Activated T-cell treated with anti-CD3 and anti-CD28 coated beads for 24 hours (primary cell): ENCODE data around the gene GALNT13.

ENCODE experiments used
- DNase-seq: peaks from one replicate; pipeline ENCODE4 v3.0.0-alpha.2; 2020; ENCODE audit warnings: low read depth

Gene GALNT13

GRCh38 chr2:154306266-154306970, 434.7 kb downstream of the GALNT13 start:
- no peak for DNase-seq

GRCh38 chr2:154307007-154307406, 435.3 kb downstream of the GALNT13 start:
- DNase-seq: no peak

DNA sequence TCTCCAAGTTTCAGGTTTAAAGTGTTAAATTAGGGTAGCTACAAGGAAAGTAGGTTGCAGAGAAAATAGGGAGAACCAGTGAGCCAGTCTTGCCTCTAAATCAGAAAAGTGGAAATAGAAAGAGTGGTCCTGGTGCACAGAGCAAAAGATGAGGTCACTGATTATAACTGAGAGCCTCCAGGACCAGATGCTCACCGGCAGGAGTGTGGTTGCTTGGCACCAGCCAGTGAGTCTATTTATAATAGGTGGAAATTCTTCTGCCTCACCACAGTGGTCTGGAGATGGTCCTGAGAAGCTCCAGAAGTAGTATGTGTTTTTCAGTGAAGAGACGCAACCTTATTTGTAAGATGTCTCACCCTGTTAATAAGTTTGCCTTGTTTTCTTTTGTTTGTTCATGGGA, 452.9 kb downstream of the GALNT13 start:
- no peak for DNase-seq

- no peak for DNase-seq
Observed at GRCh38 chr2:154329510-154329909, 457.8 kb downstream of the GALNT13 start.

GRCh38 chr2:154331784-154332183, 460.1 kb downstream of the GALNT13 start:
- DNase-seq: no peak

DNA sequence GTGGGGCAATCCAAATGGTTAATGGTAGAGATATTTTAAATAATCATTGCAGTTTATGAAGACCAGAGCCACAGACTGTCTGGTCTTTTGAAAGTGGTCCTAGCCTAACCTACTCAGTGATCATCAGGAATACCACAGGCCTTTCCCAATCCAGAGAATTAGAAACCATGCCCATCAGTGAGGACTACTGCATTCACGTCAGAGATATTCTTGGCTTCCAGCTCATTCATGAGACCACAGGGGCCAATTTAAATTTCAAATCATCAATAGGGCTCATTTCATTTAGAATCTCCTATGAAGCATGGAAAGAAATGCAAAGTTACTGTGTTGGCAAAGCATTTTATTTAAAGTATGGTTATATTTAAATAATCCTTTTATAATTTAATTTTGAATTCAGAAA, 464.5 kb downstream of the GALNT13 start:
- no peak for DNase-seq

DNA sequence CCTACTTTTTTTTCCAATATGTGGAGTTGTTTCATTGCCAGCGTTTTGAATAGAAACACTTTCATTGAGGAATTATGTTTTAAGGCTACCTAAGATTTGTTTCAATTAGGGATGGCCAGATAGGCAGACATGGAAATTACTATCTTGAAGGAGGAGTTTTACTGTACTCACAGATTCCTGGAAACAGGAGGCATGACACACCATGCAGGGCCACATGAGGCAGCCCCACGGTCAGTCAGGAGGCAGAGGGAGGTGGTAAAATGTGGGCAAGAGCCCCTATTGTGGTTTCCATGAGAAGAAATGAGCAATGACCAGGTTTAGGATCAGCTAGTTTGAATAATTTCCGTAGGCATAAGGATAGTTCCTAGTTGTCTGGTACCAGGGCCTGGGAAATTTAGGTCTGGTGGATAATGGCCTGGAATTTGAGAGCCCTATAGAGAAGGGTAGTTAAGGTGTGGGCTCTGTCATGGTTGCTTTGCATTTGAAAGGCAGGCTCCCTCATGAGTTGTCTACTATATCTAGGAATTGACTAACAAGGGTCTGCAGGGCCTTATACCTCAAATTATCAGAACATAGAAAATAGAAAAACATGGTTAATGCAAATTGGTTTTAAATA, 466.7 kb downstream of the GALNT13 start:
- no peak for DNase-seq

GRCh38 chr2:154343282-154343681, 471.6 kb downstream of the GALNT13 start:
- DNase-seq: no peak

DNA sequence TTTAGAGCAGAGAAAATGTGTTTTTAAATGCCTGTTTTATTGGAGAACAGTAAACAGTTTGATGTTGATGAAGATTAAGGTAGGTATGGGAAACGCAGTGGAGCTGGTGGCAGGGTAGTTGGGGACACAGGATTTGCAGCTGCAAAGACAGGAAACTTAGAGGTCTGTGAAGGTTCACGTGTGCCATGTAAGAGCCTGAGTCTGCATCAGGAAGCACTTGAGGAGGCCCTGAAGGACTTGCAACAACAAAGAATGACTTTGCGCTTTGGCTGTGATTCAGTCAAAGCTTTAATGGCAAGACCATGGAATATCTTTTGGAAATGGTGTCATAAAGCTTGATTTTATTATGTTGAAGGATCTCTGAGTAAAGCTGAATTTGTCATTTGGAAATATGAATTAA, 479.2 kb downstream of the GALNT13 start:
- no peak for DNase-seq

DNA sequence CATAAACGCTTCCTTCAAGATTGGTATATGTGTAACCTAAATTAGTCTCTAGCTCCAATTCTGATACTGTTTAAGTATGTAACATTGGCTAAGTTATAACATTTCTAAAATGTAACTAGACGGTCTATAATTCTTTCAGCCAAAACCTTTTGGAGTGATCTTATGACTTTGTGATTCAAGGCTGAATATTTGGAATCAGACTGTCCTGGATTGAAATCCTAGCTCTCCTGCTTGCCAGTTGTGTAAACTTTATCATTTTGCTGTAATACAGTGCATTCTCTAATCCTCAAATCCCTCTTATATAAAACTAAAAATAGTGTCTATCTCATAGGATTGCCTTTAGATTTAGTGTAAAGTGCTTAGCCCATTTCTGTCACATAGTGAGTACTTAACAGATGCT, 489.6 kb downstream of the GALNT13 start:
- DNase-seq: no peak

- no peak for DNase-seq
Observed at GRCh38 chr2:154368153-154368552, 496.4 kb downstream of the GALNT13 start.

- no peak for DNase-seq
Observed at GRCh38 chr2:154370873-154371272, 499.2 kb downstream of the GALNT13 start.

DNA sequence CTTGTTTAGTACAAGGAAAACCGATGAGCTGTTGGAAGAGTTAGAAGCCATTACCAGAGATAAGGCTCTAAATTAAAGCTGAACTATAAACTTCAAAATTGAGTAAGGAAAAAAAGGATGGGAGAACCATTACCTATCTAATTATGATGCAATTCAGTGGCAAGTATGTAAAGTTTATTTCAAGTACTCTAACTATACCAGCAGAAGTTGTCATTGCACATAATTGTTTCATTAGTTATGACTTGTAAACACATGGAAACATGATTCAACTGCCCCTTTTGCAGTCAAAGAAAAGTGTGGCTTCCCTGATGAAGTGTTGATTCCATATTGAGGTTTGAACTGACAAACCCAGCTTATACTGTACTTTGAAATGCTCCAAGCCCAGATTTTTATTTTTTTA, 502.7 kb downstream of the GALNT13 start:
- no peak for DNase-seq

- DNase-seq: no peak
Observed at GRCh38 chr2:154375579-154375931, 503.8 kb downstream of the GALNT13 start.

DNA sequence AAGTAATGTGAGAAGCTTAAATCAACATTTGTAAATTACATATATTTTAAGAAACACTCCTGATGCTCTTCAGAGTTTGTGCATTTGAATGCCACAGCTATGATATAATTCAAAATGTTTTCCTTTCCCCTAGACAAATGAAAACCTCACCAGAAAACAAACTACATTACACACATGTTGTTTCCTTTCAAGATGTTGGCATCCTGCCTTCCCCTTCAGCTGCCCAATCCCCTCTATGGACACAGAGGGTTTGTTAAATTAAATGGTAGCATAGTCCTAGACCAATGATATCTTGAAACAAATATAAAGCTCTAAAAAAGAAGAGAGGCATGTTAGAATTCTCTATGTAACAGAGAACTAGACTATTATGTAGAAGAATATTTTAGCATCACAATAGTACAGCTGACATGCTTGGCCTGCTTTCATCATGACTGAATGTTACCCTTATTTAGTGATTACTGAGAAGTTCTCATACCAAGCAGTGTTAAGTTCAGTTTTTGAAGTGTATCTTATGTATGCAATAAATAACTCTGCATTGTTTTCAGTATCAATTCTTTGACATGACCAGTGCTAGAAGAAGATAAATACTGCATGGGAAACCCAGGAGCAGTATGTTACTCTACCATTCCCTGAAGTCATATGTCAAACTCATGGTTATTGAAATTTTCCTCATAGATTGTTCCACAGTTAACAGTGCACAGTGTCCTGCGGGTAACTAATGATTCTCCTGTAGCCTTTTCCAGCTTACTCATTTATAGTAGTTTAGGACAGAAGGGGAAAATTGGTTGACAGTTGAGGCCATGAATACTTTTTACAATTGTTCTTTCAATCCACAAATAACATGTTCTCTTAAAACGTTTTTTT, 510.4 kb downstream of the GALNT13 start:
- no peak for DNase-seq

GRCh38 chr2:154386186-154386585, 514.5 kb downstream of the GALNT13 start:
- DNase-seq: no peak

- no peak for DNase-seq
Observed at GRCh38 chr2:154391051-154391450, 519.3 kb downstream of the GALNT13 start.

DNA sequence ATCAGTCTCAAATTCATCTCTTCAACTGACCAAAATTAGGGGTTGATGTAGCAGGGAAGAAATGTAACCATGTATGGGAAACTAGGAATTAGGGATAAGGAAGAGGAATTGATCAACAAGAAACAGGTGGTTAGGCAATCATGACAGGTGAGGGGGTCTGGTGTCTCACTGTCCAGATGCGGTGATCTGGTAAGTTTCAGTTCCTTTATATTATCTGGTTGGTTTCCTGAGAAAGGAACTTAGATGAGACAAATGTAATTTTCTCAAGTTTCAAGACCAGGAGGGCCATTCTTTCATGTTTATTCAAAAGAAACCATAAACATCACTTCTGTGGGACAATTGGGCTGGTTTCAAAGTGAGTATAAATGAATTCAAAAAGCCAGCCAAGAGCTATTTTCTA, 520.5 kb downstream of the GALNT13 start:
- DNase-seq: no peak

GRCh38 chr2:154394600-154394999, 522.9 kb downstream of the GALNT13 start:
- no peak for DNase-seq

- DNase-seq: no peak
Observed at GRCh38 chr2:154400563-154401290, 529.0 kb downstream of the GALNT13 start.

- no peak for DNase-seq
Observed at GRCh38 chr2:154402213-154402612, 530.5 kb downstream of the GALNT13 start.

GRCh38 chr2:154403242-154403790, 531.6 kb downstream of the GALNT13 start:
- no peak for DNase-seq
